Smooth muscle cell (in vitro differentiated cells): ENCODE measurements around the gene ZSWIM5. TPM values are rescaled to one million over a fixed set of nuclear protein-coding genes. Genes with fewer than 3 reads are reported as not detected.

Experiments used
- DNase-seq: peaks from one replicate; lab custom pipeline; 2025; ENCODE audit not compliant: unreplicated experiment; lab: John Stamatoyannopoulos, UW
- H2AFZ ChIP-seq: fragments of 200-600 bp; sonication (generic); 2 replicates; pipeline ENCODE4 v1.6.0; 2016; ENCODE audit warnings: antibody characterized with exemption, low read depth, mild to moderate bottlenecking
- H3F3A ChIP-seq: fragments of 200-600 bp; sonication (generic); 2 replicates; pipeline ENCODE4 v1.6.0; 2017; ENCODE audit warnings: antibody characterized with exemption, low read depth
- H3K27ac ChIP-seq: fragments of 200-600 bp; sonication (generic); 2 replicates; pipeline ENCODE4 v1.5.1; 2016; ENCODE audit warnings: low read depth, mild to moderate bottlenecking
- H3K27me3 ChIP-seq: fragments of 200-600 bp; sonication (generic); 2 replicates; pipeline ENCODE4 v1.6.1; 2016; ENCODE audit warnings: low read depth, mild to moderate bottlenecking
- H3K36me3 ChIP-seq: fragments of 200-600 bp; sonication (generic); 2 replicates; pipeline ENCODE4 v1.5.1; 2016; ENCODE audit warnings: low read depth
- H3K4me1 ChIP-seq: fragments of 200-600 bp; sonication (generic); 2 replicates; pipeline ENCODE4 v1.5.1; 2016; ENCODE audit warnings: low read depth
- H3K4me2 ChIP-seq: fragments of 200-600 bp; sonication (generic); 2 replicates; pipeline ENCODE4 v1.6.0; 2016; ENCODE audit warnings: mild to moderate bottlenecking
- H3K4me3 ChIP-seq: fragments of 200-600 bp; sonication (generic); 2 replicates; pipeline ENCODE4 v1.5.1; 2016; ENCODE audit warnings: mild to moderate bottlenecking
- H3K79me2 ChIP-seq: fragments of 200-600 bp; sonication (generic); 2 replicates; pipeline ENCODE4 v1.6.0; 2016; ENCODE audit warnings: low read depth, mild to moderate bottlenecking
- H3K9ac ChIP-seq: fragments of 200-600 bp; sonication (generic); 2 replicates; pipeline ENCODE4 v1.6.0; 2016; ENCODE audit warnings: low read depth
- H3K9me3 ChIP-seq: fragments of 200-600 bp; sonication (generic); replicated peaks from 2 replicates; pipeline ENCODE4 v1.5.1; 2016; ENCODE audit warnings: low read depth
- H4K20me1 ChIP-seq: fragments of 200-600 bp; sonication (generic); 2 replicates; pipeline ENCODE4 v1.6.0; 2016; ENCODE audit warnings: low read depth
- CTCF ChIP-seq: fragments of 200-600 bp; sonication (generic); IDR thresholded peaks from 2 replicates; pipeline ENCODE4 v1.5.1; 2017; ENCODE audit warnings: borderline replicate concordance, mild to moderate bottlenecking, antibody characterized with exemption; ENCODE audit not compliant: insufficient read depth, poor library complexity, severe bottlenecking
- WGBS: methylation state at CpG from one replicate; pipeline ENCODE4 v1.1.7; 2016; ENCODE audit warnings: low lambda C conversion rate; 5-methylcytosine and 5-hydroxymethylcytosine counted together
- polyA plus RNA-seq: library from polyadenylated mRNA; unstranded; fragments of >200 nt; fragmentation: Nextera tagmentation; extraction: Ambion mirVana; gene quantifications from 2 replicates; pipeline ENCODE4 v1.2.1, GENCODE V29; 2016
- total RNA-seq: library from RNA; depleted of rRNA; stranded (reverse); fragments of >200 nt; gene quantifications from 2 replicates; pipeline ENCODE4 v1.2.3, GENCODE V29; 2014

The ZSWIM5 gene
- total and polyA plus RNA-seq, 2 experiments from 2014 or later, result 0.13 to 0.26 TPM

- no peaks in the 10 kb centered on the region for H3K4me1 ChIP-seq
- H3K27me3 ChIP-seq, result no peaks in the 10 kb centered on the region
- H3K9ac ChIP-seq, result no peak overlapping the region
- H3F3A ChIP-seq, result no peaks in the 10 kb centered on the region
- H3K36me3 ChIP-seq, result no peaks in the 10 kb centered on the region
- no peak overlapping the region for H3K4me2 ChIP-seq
- H3K9me3 ChIP-seq, result no peaks in the 10 kb centered on the region
- no peak for DNase-seq
- H3K4me3 ChIP-seq, result no peak overlapping the region
- H3K79me2 ChIP-seq, result no peaks in the 10 kb centered on the region
- no peak overlapping the region for H2AFZ ChIP-seq
- 76% methylated on average over 1 of the region's 1 CpG for WGBS
- H4K20me1 ChIP-seq, result no peaks in the 10 kb centered on the region
- H3K27ac ChIP-seq, result no peak overlapping the region
- no peak for TF ChIP-seq CTCF
These were observed 29.0 kb downstream of the ZSWIM5 start for GRCh38 chr1:45177452-45177851.

GRCh38 chr1:45172764-45173163, 33.6 kb downstream of the ZSWIM5 start:
- Histone ChIP-seq H3K4me1 (no peaks in the 10 kb centered on the region), H3F3A (no peaks in the 10 kb centered on the region), H3K4me2 (no peak overlapping the region), H3K79me2 (no peaks in the 10 kb centered on the region), H3K9ac (no peak overlapping the region), H3K4me3 (no peak overlapping the region), H3K27me3 (no peaks in the 10 kb centered on the region), H4K20me1 (no peaks in the 10 kb centered on the region), H3K27ac (no peak overlapping the region), H2AFZ (no peak overlapping the region), H3K36me3 (no peaks in the 10 kb centered on the region), H3K9me3 (no peaks in the 10 kb centered on the region)
- 82% methylated on average over 3 of the region's 3 CpGs for WGBS
- DNase-seq, result no peak
- no peak for TF ChIP-seq CTCF

- Histone ChIP-seq H3K27me3 (no peaks in the 10 kb centered on the region), H3K27ac (no peak overlapping the region), H3K79me2 (no peaks in the 10 kb centered on the region), H3K9ac (no peak overlapping the region), H4K20me1 (no peaks in the 10 kb centered on the region), H3K4me3 (no peak overlapping the region), H3K9me3 (no peaks in the 10 kb centered on the region), H3K36me3 (no peaks in the 10 kb centered on the region), H2AFZ (no peak overlapping the region), H3K4me2 (no peak overlapping the region), H3F3A (no peaks in the 10 kb centered on the region), H3K4me1 (no peaks in the 10 kb centered on the region)
- no peak for DNase-seq
- 89% methylated on average over 7 of the region's 7 CpGs for WGBS
- TF ChIP-seq CTCF, result no peak
These were observed 34.4 kb downstream of the ZSWIM5 start for GRCh38 chr1:45172005-45172404.

GRCh38 chr1:45171575-45171974, 34.8 kb downstream of the ZSWIM5 start:
- WGBS, result 86% methylated on average over 1 of the region's 1 CpG
- no peak for DNase-seq
- Histone ChIP-seq H2AFZ (no peak overlapping the region), H3K4me2 (no peak overlapping the region), H3K4me3 (no peak overlapping the region), H3K27me3 (no peaks in the 10 kb centered on the region), H4K20me1 (no peaks in the 10 kb centered on the region), H3K9me3 (no peaks in the 10 kb centered on the region), H3K27ac (no peak overlapping the region), H3K79me2 (no peaks in the 10 kb centered on the region), H3K36me3 (no peaks in the 10 kb centered on the region), H3K4me1 (no peaks in the 10 kb centered on the region), H3K9ac (no peak overlapping the region), H3F3A (no peaks in the 10 kb centered on the region)
- no peak for TF ChIP-seq CTCF
